Hepatocyte (in vitro differentiated cells): ENCODE data around the gene SLC38A9.

Source experiments
- EZH2 ChIP-seq: fragments of 200-600 bp; sonication (generic); IDR thresholded peaks from 2 replicates; pipeline ENCODE4 v1.6.1; 2016; ENCODE audit warnings: antibody characterized with exemption, mild to moderate bottlenecking, borderline replicate concordance
- EZH2phosphoT487 ChIP-seq: fragments of 200-600 bp; sonication (generic); IDR thresholded peaks from one replicate; pipeline ENCODE4 v1.6.1; 2018; ENCODE audit warnings: antibody characterized with exemption, mild to moderate bottlenecking, low read depth, moderate library complexity; ENCODE audit not compliant: unreplicated experiment, severe bottlenecking
- TF ChIP-seq, protein P1 (sequence below): fragments of 200-600 bp; sonication (generic); IDR thresholded peaks from 2 replicates; pipeline ENCODE4 v1.5.1; 2016; ENCODE audit warnings: antibody characterized with exemption, mild to moderate bottlenecking; ENCODE audit not compliant: poor library complexity

DNA sequence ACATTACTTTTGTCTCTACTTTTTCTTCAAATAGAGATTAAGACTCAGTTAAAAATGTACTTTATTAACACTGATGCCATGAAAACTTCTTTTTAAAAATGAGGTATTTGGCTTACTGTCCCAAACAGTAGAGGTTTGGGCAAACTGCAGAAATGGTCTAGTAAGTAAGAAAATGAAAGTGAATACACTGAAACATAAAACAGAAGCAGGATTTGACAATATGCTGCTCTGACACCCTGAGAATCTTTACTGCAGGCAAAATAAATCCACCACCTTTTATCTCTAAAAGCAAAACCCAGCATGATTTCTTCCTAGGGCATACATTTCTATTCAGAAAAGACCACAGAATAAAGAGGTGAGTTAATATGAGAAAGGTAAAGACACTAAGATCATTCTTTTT lies 86.2 kb downstream of the SLC38A9 start:
- TF ChIP-seq, protein P1, sequence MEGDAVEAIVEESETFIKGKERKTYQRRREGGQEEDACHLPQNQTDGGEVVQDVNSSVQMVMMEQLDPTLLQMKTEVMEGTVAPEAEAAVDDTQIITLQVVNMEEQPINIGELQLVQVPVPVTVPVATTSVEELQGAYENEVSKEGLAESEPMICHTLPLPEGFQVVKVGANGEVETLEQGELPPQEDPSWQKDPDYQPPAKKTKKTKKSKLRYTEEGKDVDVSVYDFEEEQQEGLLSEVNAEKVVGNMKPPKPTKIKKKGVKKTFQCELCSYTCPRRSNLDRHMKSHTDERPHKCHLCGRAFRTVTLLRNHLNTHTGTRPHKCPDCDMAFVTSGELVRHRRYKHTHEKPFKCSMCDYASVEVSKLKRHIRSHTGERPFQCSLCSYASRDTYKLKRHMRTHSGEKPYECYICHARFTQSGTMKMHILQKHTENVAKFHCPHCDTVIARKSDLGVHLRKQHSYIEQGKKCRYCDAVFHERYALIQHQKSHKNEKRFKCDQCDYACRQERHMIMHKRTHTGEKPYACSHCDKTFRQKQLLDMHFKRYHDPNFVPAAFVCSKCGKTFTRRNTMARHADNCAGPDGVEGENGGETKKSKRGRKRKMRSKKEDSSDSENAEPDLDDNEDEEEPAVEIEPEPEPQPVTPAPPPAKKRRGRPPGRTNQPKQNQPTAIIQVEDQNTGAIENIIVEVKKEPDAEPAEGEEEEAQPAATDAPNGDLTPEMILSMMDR: no peak
- no peak for TF ChIP-seq EZH2
- TF ChIP-seq EZH2phosphoT487: no peak
